Subcutaneous abdominal adipose tissue (tissue), 5 donors: ENCODE data around the gene IRF4.

Source experiments
- H3K27ac ChIP-seq: one replicate; pipeline ENCODE4 v1.7.0; 2013; ENCODE audit warnings: low read depth, mild to moderate bottlenecking, inconsistent platforms, low read length, moderate library complexity
- H3K27me3 ChIP-seq, 5 donors: one replicate each; pipeline ENCODE4 v1.7.0; 2013; ENCODE audit warnings: low read length in 5 of 5, inconsistent platforms in 1 of 5; ENCODE audit not compliant: control insufficient read depth in 5 of 5, insufficient read depth in 4 of 5
- H3K36me3 ChIP-seq, 5 donors: one replicate each; pipeline ENCODE4 v1.7.0; 2013; ENCODE audit warnings: low read length in 5 of 5; ENCODE audit not compliant: control insufficient read depth in 5 of 5, insufficient read depth in 5 of 5
- H3K4me1 ChIP-seq, 5 donors: one replicate each; pipeline ENCODE4 v1.7.0; 2013; ENCODE audit warnings: low read length in 5 of 5, mild to moderate bottlenecking in 3 of 5, moderate library complexity in 1 of 5; ENCODE audit not compliant: control insufficient read depth in 5 of 5, insufficient read depth in 5 of 5
- H3K4me3 ChIP-seq, 5 donors: one replicate each; pipeline ENCODE4 v1.7.0; 2013; ENCODE audit warnings: low read length in 5 of 5, low read depth in 1 of 5
- H3K9ac ChIP-seq, 5 donors: one replicate each; pipeline ENCODE4 v1.7.0; 2013; ENCODE audit warnings: low read length in 5 of 5, mild to moderate bottlenecking in 4 of 5, moderate library complexity in 3 of 5
- H3K9me3 ChIP-seq, 5 donors: one replicate each; pipeline ENCODE4 v1.7.0; 2013; ENCODE audit warnings: low read length in 5 of 5; ENCODE audit not compliant: control insufficient read depth in 5 of 5
- donor health status: healthy.
- donor health status: healthy.
- donor health status: healthy.
- donor health status: healthy.
- donor health status: healthy.

Gene IRF4

DNA sequence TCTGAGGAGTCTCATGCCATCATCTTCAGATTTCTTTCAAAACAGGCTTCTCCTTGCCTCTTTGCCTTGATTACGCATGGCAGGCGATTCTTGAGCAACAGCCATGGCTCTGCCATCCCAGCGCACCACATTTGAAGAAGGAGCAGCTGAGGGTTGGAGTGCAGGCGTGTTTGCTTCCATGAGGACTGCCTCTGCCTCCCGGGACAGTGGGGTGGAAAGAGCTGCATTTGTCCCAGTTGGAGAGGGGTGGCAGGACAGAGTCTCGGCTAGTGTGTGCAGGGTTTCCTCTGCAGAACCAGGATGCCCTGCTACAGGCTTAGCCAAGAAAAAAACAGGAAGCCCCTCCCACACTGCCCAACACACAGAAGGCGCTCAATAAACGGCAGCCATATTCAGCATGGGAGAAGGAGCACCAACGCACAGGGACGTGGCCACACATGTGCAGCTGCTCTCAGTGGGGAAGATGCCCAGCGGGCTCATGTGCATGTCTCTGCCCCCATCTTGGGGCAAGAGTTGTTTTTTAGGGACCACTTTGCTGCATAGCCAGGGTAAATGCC is 36.6 kb downstream of the IRF4 start:
- Histone ChIP-seq H3K27me3 (peaks cover 0 to 3% (median 0%) of the 10 kb centered on the region in 5 donors), H3K9me3 (no peaks in the 10 kb centered on the region), H3K4me3 (no peak overlapping the region), H3K9ac (no peak overlapping the region), H3K36me3 (no peaks in the 10 kb centered on the region), H3K27ac (no peak overlapping the region), H3K4me1 (peaks cover 0 to 16% (median 8%) of the 10 kb centered on the region in 5 donors)

- H3K4me3 ChIP-seq: no peak overlapping the region
- H3K27me3 ChIP-seq: peaks cover 0 to 3% (median 0%) of the 10 kb centered on the region in 5 donors
- H3K9me3 ChIP-seq: no peaks in the 10 kb centered on the region
- H3K36me3 ChIP-seq: no peaks in the 10 kb centered on the region
- no peak overlapping the region for H3K9ac ChIP-seq
- peaks cover 0 to 16% (median 8%) of the 10 kb centered on the region in 5 donors for H3K4me1 ChIP-seq
- no peak overlapping the region for H3K27ac ChIP-seq
Measured at GRCh38 chr6:429515-430121, 38.1 kb downstream of the IRF4 start.

GRCh38 chr6:431504-431903 is 40.0 kb downstream of the IRF4 start:
- no peaks in the 10 kb centered on the region for H3K36me3 ChIP-seq
- H3K27me3 ChIP-seq: peaks cover 0 to 3% (median 0%) of the 10 kb centered on the region in 5 donors
- no peak overlapping the region for H3K27ac ChIP-seq
- no peak overlapping the region for H3K4me3 ChIP-seq
- H3K9me3 ChIP-seq: no peaks in the 10 kb centered on the region
- H3K9ac ChIP-seq: no peak overlapping the region
- peaks cover 0 to 16% (median 8%) of the 10 kb centered on the region in 5 donors for H3K4me1 ChIP-seq

DNA sequence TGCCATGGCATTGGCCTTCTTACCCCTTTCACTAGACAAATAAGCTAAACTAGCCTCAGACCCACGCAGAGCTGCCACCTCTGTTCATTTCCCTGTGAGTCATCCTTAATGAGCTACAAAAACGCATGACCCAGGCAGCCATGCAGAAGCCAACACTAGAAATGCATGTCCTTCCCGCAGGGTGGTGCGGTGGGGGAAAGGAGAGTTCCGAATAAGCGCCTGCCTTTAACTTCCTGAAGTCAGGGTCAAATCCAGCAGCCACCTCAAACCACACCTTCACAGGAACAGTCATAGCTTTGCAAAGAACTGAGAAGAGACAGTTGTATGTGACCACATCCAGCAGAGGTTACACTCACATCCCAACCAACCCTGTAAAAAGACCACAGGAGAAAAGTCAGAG is 40.4 kb downstream of the IRF4 start:
- Histone ChIP-seq H3K36me3 (no peaks in the 10 kb centered on the region), H3K4me1 (peaks cover 0 to 16% (median 8%) of the 10 kb centered on the region in 5 donors)

DNA sequence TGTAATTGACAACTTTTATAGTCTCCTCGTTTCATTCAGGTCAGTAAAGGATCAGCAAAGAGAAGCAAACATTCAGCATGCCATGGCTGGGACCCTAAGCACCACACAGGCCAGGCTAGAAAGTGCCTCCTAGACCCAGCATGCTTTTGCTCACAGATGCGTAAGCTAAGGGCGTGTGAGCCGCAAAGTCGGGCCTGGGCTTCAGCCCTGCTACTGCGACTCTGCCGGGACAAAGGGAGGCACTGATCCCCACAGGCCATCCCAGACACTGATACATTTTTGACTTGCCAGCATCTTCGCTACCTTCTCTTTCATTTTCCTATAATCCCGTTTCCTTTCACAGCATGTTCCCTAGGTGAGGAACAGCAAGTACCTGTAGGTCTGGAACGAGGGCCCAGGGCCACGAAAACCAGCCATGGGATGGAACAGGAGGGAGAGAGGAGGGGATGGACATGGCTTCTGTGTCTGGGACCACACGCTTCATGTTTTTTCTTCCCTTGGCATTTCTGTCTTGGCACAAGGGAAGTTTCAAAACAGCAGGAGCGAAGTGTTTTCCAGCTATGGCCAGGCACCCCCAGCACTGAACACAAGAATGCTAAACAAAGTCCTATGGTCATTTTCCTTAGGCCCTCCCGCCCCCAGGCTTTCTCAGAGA is 42.6 kb downstream of the IRF4 start:
- Histone ChIP-seq H3K4me1 (peaks cover 0 to 7% (median 0%) of the 10 kb centered on the region in 5 donors), H3K27ac (no peak overlapping the region), H3K9ac (no peak overlapping the region), H3K4me3 (no peak overlapping the region), H3K36me3 (no peaks in the 10 kb centered on the region), H3K27me3 (peaks cover 0 to 3% (median 0%) of the 10 kb centered on the region in 5 donors), H3K9me3 (no peaks in the 10 kb centered on the region)

More for the DNA sequence above, 40.4 kb downstream of the IRF4 start:
- H3K4me3 ChIP-seq: no peak overlapping the region
- no peak overlapping the region for H3K27ac ChIP-seq
- peaks cover 0 to 3% (median 0%) of the 10 kb centered on the region in 5 donors for H3K27me3 ChIP-seq
- no peak overlapping the region for H3K9ac ChIP-seq
- no peaks in the 10 kb centered on the region for H3K9me3 ChIP-seq

- Histone ChIP-seq H3K27me3 (peaks cover 0 to 3% (median 0%) of the 10 kb centered on the region in 5 donors), H3K27ac (no peak overlapping the region), H3K4me3 (no peak overlapping the region)
Measured at GRCh38 chr6:435441-436307, 44.1 kb downstream of the IRF4 start.

DNA sequence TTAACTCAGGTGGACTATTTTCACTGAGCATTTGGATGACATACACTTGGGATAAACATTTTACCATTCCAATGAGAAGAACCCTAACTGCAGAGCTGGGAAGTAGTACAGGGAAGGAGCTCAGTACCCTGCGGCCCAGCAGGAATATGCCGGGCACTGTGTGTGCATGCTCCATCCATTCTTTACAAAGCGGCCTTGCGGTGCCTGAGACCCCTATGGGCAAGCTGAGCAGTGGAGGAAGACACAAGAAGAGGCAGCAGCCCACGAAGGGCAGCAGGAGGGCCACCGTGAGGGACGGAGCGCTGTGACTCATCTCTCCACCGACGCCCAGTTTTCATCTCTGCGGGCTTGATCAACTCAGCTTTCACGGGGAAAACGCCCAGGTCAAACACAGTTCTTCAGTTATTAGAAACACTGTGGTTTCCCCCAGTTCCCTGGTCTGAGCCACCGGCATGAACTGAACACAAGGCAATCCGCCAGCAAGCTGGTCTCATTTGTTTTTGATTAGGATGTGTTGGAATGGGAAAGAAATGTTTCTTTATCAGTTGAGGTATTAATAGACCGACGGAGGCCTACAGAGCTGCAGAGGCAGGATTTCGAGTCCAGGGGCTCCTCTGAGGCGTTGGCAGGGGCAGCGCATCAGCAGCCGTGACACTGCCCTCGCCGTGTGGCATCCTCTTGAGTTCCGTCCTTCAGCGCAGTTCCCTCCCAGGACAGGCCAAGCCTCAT is 44.9 kb downstream of the IRF4 start:
- peak overlapping the region; percentile 23 for H3K27ac ChIP-seq
- H3K9ac ChIP-seq: no peak overlapping the region
- peaks cover 0 to 7% (median 2%) of the 10 kb centered on the region in 5 donors for H3K4me1 ChIP-seq
- H3K36me3 ChIP-seq: no peaks in the 10 kb centered on the region
- peaks cover 0 to 3% (median under 1%) of the 10 kb centered on the region in 5 donors for H3K27me3 ChIP-seq
- no peak overlapping the region for H3K4me3 ChIP-seq
- no peaks in the 10 kb centered on the region for H3K9me3 ChIP-seq

More at GRCh38 chr6:435441-436307, 44.1 kb downstream of the IRF4 start:
- H3K9ac ChIP-seq: no peak overlapping the region
- no peaks in the 10 kb centered on the region for H3K9me3 ChIP-seq
- H3K4me1 ChIP-seq: peaks cover 0 to 7% (median 2%) of the 10 kb centered on the region in 5 donors
- no peaks in the 10 kb centered on the region for H3K36me3 ChIP-seq

- H3K4me1 ChIP-seq: peaks cover 0 to 7% (median 2%) of the 10 kb centered on the region in 5 donors
- H3K27ac ChIP-seq: peak overlapping the region; percentile 23
- H3K4me3 ChIP-seq: no peak overlapping the region
Measured at GRCh38 chr6:437037-437392, 45.5 kb downstream of the IRF4 start.

GRCh38 chr6:438634-439170 is 47.1 kb downstream of the IRF4 start:
- no peaks in the 10 kb centered on the region for H3K36me3 ChIP-seq
- no peaks in the 10 kb centered on the region for H3K9me3 ChIP-seq
- H3K4me3 ChIP-seq: no peak overlapping the region
- H3K9ac ChIP-seq: no peak overlapping the region
- peaks cover 0 to 4% (median 2%) of the 10 kb centered on the region in 5 donors for H3K27me3 ChIP-seq
- H3K27ac ChIP-seq: no peak overlapping the region
- H3K4me1 ChIP-seq: peaks cover 0 to 7% (median 2%) of the 10 kb centered on the region in 5 donors

More at GRCh38 chr6:437037-437392, 45.5 kb downstream of the IRF4 start:
- no peaks in the 10 kb centered on the region for H3K36me3 ChIP-seq
- peaks cover 0 to 4% (median 1%) of the 10 kb centered on the region in 5 donors for H3K27me3 ChIP-seq
- H3K9me3 ChIP-seq: no peaks in the 10 kb centered on the region
- no peak overlapping the region for H3K9ac ChIP-seq
